GM19238 (cell line): ENCODE data around the gene TUBB6.

Source experiments
- DNase-seq: peaks from one replicate; pipeline ENCODE4 v3.0.0; 2011; ENCODE audit warnings: low spot score; ENCODE audit not compliant: insufficient read length

The TUBB6 gene

GRCh38 chr18:12336171-12336613, 28.2 kb downstream of the TUBB6 start:
- no peak for DNase-seq

DNA sequence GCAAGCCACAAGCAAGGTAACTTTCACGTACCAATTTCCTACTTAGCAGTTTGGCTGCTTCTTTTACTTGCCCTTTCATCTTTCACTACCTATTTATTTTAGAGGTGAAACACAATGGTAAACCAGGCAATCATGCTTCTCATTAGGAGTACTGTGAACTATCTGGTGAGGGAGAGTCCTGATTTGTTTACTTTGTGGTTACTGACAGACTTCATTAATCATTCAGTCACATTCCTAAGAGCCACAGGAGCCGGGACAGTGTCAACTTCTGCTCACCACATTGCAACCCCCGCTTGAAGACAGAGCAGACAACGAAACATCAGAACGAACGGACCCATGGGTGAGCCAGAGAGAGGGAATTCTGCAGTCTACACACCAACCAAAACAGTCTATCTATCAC, 28.8 kb downstream of the TUBB6 start:
- no peak for DNase-seq

DNA sequence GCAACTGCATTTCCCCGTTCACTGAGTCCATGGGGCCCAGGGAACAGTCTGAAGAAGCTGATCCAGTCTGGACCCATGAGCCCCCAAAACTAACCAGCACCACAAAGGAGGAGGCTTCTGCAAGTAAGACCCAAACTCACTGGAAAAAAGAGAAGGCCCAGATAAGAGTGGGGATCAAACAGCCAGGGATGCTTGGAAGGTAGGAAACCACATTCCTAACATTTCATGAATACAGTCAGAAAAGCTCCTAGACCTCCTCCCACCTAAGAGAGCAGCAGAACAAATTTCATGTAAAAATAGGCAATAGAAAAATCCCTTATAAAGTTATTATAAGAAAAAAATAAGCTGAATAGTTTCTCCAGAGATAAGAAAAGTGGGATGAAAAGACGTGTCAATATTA, 30.3 kb downstream of the TUBB6 start:
- no peak for DNase-seq

DNA sequence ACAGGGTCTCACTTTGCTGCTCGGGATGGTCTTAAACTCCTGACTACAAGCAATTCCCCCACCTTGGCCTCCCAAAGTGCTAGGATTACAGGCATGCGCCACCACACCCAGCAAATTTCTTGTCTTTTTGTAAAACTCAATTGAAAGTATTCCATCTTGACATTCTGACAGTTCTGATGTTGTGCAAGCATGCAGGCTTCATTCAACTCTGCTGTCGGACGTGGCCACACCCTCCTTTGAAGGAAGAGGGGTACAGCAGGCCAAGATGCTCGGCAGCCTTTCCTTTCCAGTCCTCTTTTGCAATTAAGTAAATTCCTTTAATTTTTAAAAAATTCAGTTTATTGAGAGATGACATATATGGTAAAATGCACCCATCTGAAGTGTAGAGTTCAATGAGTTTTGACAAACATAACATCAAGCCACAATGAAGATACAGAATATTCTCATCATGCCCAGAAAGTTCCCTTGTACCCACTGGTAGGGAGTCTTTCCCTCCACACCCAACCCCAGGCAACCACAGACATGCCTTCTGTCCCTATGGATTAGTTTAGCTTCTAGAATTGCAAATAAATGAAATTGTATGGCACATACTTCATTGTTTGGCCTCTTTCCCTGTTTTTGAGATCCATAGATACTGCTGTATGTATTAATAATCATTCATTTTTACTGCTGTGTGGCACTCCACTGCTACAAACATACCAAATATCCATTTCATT, 33.1 kb downstream of the TUBB6 start:
- DNase-seq, result no peak

DNA sequence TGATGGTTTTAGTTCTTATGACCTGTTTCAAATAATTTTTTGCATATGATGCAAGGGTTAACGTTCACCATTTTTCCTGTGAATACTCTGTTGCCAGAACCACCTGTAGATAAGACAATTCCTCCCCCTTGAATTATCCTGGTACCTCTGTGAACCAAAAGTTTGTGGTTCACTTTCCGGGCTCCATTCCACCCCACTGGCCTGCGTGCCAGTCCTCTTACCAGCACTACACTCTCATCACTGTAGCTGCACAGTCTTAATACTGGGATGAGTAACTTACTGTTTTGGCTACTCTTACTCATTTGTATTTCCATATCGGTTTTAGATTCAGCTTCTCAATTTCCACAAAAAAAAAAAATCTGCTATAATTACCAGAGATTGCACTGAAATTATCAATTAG, 34.6 kb downstream of the TUBB6 start:
- DNase-seq, result no peak

GRCh38 chr18:12345491-12346239, 37.6 kb downstream of the TUBB6 start:
- no peak for DNase-seq

DNA sequence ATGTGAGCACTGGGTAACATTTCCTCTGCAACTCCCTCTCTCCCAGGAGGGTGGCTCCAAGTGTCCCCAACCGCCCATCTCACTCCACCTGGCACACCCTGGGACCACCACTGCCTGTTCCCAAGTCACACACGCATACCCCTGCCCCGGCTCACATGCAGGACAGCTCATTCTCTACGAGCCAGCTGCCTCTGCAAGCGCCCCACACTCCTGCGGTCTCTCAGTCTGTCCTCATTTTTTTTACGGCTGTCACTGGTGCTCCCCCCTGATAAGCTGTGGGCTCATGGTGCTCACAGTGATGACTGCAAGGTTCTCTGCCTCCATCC, 38.2 kb downstream of the TUBB6 start:
- DNase-seq, result no peak

DNA sequence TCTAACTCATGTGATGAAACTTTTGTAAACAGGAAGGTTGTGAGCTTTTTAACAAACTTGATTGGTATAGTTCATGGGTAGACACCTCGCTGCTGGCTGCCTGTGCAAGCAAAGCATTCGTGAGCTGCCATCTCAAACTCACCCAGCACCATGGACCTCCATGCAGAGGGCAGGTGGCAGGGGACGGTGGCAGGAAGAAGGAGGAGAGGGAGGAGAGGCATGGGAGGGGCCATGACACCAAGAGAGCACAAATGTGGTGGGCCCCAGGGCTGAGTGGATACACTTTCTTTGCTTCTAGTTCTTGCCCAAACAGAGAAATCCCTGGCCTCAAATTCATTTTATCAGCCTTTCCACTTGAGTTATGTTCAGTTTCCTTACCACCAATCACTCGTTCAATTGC, 39.9 kb downstream of the TUBB6 start:
- DNase-seq, result no peak

DNA sequence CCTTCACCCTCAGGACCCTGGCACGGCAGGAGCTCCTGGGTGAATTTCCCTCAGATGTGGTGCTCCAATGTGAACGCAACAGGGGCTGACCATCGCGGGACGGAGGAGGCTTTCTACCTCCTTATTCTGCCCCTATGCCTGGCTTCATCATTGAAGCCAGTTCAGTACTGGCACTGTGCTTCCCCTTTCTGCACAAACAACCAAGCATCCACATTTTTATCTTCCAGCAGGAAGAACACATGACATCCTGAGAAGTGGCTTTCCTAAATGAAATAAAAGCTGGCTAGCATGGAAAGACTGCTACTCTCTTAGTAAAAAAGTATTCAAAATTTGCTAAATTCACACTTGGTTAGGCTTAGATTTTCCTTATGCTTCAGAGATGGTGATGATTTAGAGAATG, 44.1 kb downstream of the TUBB6 start:
- no peak for DNase-seq

DNA sequence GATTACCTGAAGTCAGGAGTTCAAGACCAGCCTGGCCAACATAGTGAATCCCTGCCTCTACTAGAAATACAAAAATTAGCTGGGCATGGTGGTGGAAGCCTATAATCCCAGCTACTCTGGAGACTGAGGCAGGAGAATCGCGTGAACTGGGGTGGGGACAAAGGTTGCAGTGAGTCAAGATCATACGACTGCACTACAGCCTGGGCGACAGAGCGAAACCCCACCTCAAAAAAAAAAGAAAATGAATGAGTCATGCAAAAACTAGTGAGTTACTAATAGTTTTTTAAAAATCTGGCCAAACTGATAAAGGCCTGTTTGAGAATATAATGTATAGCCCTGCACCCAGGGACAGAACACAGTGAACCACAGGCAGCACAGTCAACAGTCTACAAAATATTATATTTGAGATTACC, 51.5 kb downstream of the TUBB6 start:
- no peak for DNase-seq

DNA sequence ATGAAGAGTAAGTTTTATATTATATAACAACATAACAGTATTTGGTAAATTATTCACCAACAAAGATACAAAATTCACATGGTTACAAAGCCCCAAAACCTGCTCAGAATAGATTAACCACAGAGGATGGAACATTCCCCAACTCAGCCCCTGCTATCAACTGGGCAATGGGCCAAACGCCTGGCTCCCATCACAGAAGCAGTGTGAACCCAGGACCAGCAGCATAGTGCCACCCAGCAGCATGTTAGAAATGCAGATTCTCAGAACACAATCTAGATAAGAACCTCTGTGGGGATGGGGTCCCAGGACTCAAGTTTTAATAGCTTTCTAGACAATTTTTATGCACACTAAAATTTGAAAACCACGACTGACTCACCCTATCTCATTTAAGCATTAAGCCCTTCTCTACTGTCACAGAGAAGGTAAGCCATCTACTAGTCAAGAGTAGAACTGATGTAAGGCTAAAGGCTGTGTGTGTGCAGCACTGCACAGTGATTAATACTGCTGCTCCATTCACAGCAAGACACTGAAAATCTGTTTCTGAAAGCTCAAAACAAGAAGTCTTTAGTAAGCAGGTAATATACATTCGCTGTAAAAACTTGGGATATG, 53.8 kb downstream of the TUBB6 start:
- no peak for DNase-seq

DNA sequence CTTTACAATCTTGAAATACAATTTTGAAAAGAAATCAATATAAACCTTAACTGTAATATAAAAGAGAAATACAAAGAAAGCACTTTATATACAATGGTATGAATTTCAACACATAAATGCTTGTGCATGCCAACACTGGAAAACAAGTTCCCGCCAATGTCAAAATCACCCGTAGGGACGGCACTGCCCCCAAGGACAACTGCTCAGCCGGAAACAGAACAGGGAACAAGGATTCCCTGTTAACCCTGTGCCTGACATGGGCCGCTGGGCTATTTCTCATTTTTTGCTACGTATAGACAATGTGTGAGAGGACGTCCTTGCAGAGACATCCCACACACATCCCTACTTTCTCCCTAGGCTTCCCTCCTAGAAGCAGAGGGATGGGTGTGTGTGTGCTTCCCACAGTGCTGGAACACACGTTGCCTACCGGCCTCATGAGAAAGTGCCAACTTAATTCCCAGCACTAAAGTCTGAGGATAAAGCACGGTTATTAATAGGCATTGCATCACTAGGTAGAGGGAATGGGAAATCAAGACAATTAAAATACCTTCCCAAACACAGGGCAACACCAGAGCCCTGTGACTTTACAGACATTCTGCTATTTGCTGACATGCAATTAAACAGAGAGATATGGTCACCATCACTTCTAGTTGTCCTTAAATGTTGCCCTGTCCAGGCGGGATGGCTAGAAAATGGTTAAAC, 54.6 kb downstream of the TUBB6 start:
- DNase-seq, result no peak

DNA sequence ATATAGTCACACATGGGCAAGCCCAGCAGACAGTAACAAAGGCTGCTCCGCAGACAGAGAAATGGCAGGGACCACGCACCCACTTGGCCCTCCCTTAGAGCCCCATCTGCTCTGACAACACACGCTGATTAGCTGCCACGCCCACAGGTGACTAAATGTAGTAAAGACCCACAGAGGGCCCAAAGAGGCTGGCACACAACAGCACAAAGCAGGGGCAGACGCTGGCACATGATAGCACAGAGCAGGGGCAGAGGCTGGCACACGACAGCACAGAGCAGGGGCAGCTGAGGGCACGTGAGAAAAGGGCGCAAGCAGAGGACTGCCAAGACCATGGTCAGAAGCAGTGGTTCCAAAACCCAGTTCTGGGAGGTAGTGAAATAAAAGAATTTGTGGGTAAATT, 58.3 kb downstream of the TUBB6 start:
- no peak for DNase-seq

DNA sequence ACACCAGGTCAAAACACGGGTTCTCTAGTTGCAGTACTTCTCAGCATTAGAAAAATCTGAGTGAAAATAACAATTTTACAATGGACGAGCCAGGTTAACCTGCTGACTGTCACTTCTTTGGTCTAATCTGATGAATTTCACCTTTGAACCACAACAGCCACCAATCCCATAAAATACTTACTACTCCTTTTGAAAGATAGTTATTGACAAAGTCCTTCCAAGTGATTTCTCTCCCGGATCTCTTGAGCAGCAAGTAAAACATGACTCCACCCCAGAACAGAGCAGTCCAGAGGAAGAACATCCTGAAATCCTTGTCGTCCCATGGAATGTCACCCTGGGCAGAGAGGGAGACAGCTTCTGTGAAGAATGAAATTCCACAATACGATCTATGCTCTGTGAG, 58.7 kb downstream of the TUBB6 start:
- no peak for DNase-seq

GRCh38 chr18:12369211-12369610, 61.2 kb downstream of the TUBB6 start:
- no peak for DNase-seq

- no peak for DNase-seq
Observed at GRCh38 chr18:12371590-12371989, 63.5 kb downstream of the TUBB6 start.

- DNase-seq, result no peak
Observed at GRCh38 chr18:12372406-12372805, 64.4 kb downstream of the TUBB6 start.

GRCh38 chr18:12373116-12373770, 65.2 kb downstream of the TUBB6 start:
- no peak for DNase-seq

- DNase-seq, result no peak
Observed at GRCh38 chr18:12373771-12374116, 65.7 kb downstream of the TUBB6 start.

DNA sequence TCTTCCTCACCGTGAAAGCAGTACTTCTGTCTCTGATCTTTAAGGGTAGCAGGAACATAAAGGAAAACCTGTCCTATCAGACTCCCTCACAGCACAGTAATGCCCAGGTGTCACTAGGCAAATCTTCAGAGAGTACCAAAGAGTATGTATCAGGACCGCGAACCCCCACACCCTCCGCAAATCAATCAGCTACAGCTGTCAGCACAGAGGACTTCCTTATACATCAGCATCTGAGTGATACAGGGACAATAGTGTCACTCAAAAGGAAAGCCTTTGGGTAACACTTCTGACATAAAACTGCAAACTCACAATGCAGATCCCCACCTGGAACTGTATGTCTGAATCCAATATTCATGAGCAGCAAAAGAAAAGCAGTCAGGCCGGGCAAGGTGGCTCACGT, 66.4 kb downstream of the TUBB6 start:
- DNase-seq, result no peak
